SKM-1 treated with dmso at 0.1 percent for 144 hours (cell line): ENCODE measurements around the gene GCH1.
A peak's percentile ranks its signal among the peaks of the same experiment; 100 is the strongest.
"Not testable (repeated sequence)": the region's sequence is repeated elsewhere in the genome, so short reads cannot be mapped to it uniquely, and the experiment has no call there.

Source experiments
- DNase-seq: peaks from one replicate; lab custom pipeline; 2025; ENCODE audit not compliant: unreplicated experiment; lab: John Stamatoyannopoulos, UW

GCH1 gene

GRCh38 chr14:54870154-54871090, 32.2 kb downstream of the GCH1 start:
- not testable (repeated sequence) for DNase-seq

GRCh38 chr14:54867011-54867410, 35.6 kb downstream of the GCH1 start:
- DNase-seq = no peak

GRCh38 chr14:54866588-54866987, 36.0 kb downstream of the GCH1 start:
- no peak for DNase-seq

- no peak for DNase-seq
Observed at GRCh38 chr14:54864526-54864925, 38.1 kb downstream of the GCH1 start.

GRCh38 chr14:54857830-54858269, 44.8 kb downstream of the GCH1 start:
- DNase-seq = peak; percentile 67

- no peak for DNase-seq
Observed at GRCh38 chr14:54856152-54856551, 46.5 kb downstream of the GCH1 start.

- DNase-seq = no peak
Observed at GRCh38 chr14:54854181-54854580, 48.4 kb downstream of the GCH1 start.

GRCh38 chr14:54853339-54853738, 49.3 kb downstream of the GCH1 start:
- DNase-seq = no peak

- no peak for DNase-seq
Observed at GRCh38 chr14:54852215-54852614, 50.4 kb downstream of the GCH1 start.

GRCh38 chr14:54848910-54849309, 53.7 kb downstream of the GCH1 start:
- DNase-seq = no peak

- DNase-seq = no peak
Observed at GRCh38 chr14:54845641-54846040, 57.0 kb downstream of the GCH1 start.

- no peak for DNase-seq
Observed at GRCh38 chr14:54844479-54844878, 58.1 kb downstream of the GCH1 start.

GRCh38 chr14:54840798-54841197, 61.8 kb downstream of the GCH1 start:
- DNase-seq = no peak

GRCh38 chr14:54840336-54840735, 62.3 kb downstream of the GCH1 start:
- DNase-seq = no peak

GRCh38 chr14:54839701-54840119, 62.9 kb downstream of the GCH1 start:
- DNase-seq = no peak

GRCh38 chr14:54838931-54839512, 63.6 kb downstream of the GCH1 start:
- no peak for DNase-seq

GRCh38 chr14:54837508-54838149, 65.0 kb downstream of the GCH1 start:
- DNase-seq = no peak

- no peak for DNase-seq
Observed at GRCh38 chr14:54836231-54836630, 66.4 kb downstream of the GCH1 start.

GRCh38 chr14:54834727-54835126, 67.9 kb downstream of the GCH1 start:
- no peak for DNase-seq

- no peak for DNase-seq
Observed at GRCh38 chr14:54834081-54834480, 68.5 kb downstream of the GCH1 start.

- DNase-seq = no peak
Observed at GRCh38 chr14:54830650-54831049, 72.0 kb downstream of the GCH1 start.
